H1 (cell line): Measurements from ENCODE around the gene MROH2A. TPM values are rescaled to one million over a fixed set of nuclear protein-coding genes. Genes with fewer than 3 reads are reported as not detected.

ENCODE experiments used
- MAFK ChIP-seq: IDR thresholded peaks from 2 replicates; pipeline ENCODE4 v1.6.1; 2012; ENCODE audit warnings: low read depth, mild to moderate bottlenecking, improper control_type of control experiment, low read length
- SIRT6 ChIP-seq: IDR thresholded peaks from one replicate; pipeline ENCODE4 v1.7.1; 2012; ENCODE audit warnings: low read length, inconsistent platforms
- polyA plus RNA-seq, 7 experiments: library from polyadenylated mRNA; depleted of rRNA in 3 of 7; stranded (reverse) in 5 of 7; unstranded in 2 of 7; fragments of >200 nt in 5 of 7; fragments of 200-250 nt in 2 of 7; gene quantifications; 1 replicate in 5 of 7; 2 replicates in 1 of 7; 4 replicates in 1 of 7; pipeline versions ENCODE4 v1.2.1 to v1.2.3, GENCODE V29; 2011 to 2013; ENCODE audit warnings: missing spikeins in 2 of 7, mixed read lengths in 2 of 7
- total RNA-seq: library from RNA; stranded (reverse); fragmentation: NEBNext Ultra II Directional; extraction: Animal tissue kit (Norgen Biotek cat#: 25700); gene quantifications from 2 replicates; pipeline ENCODE4 v1.2.1, GENCODE V29; 2021
- TF ChIP-seq, protein P1 (sequence below): fragments of 300-600 bp; sonication (generic); IDR thresholded peaks from 2 replicates; pipeline ENCODE4 v1.7.1; 2012; ENCODE audit warnings: low read length, moderate library complexity, mild to moderate bottlenecking, inconsistent platforms; ENCODE audit not compliant: insufficient replicate concordance

MROH2A gene
- total and polyA plus RNA-seq, 2 of the 8 experiments (the other 6 are each of a cell fraction or from before 2014, with no cell fraction given): not detected

DNA sequence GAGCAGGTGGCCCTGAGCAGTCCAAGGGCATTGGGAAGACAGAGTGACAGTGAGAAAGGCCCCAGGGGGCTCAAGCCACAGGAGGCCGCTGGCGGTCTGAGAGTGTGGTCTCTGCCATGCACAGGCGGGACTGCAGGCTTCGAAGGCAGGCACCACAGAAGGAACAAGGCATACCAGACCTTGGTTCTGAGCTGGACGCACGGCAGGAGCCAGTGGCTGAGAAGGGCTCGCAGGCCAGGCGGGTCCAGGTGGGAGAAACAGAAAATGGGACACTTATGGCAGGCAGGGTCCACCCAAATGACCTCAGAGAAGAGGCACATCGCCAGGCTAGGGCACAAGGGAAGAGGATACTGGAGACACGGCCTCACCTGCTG, 61.3 kb downstream of the MROH2A start (continued):
- TF ChIP-seq, protein P1, sequence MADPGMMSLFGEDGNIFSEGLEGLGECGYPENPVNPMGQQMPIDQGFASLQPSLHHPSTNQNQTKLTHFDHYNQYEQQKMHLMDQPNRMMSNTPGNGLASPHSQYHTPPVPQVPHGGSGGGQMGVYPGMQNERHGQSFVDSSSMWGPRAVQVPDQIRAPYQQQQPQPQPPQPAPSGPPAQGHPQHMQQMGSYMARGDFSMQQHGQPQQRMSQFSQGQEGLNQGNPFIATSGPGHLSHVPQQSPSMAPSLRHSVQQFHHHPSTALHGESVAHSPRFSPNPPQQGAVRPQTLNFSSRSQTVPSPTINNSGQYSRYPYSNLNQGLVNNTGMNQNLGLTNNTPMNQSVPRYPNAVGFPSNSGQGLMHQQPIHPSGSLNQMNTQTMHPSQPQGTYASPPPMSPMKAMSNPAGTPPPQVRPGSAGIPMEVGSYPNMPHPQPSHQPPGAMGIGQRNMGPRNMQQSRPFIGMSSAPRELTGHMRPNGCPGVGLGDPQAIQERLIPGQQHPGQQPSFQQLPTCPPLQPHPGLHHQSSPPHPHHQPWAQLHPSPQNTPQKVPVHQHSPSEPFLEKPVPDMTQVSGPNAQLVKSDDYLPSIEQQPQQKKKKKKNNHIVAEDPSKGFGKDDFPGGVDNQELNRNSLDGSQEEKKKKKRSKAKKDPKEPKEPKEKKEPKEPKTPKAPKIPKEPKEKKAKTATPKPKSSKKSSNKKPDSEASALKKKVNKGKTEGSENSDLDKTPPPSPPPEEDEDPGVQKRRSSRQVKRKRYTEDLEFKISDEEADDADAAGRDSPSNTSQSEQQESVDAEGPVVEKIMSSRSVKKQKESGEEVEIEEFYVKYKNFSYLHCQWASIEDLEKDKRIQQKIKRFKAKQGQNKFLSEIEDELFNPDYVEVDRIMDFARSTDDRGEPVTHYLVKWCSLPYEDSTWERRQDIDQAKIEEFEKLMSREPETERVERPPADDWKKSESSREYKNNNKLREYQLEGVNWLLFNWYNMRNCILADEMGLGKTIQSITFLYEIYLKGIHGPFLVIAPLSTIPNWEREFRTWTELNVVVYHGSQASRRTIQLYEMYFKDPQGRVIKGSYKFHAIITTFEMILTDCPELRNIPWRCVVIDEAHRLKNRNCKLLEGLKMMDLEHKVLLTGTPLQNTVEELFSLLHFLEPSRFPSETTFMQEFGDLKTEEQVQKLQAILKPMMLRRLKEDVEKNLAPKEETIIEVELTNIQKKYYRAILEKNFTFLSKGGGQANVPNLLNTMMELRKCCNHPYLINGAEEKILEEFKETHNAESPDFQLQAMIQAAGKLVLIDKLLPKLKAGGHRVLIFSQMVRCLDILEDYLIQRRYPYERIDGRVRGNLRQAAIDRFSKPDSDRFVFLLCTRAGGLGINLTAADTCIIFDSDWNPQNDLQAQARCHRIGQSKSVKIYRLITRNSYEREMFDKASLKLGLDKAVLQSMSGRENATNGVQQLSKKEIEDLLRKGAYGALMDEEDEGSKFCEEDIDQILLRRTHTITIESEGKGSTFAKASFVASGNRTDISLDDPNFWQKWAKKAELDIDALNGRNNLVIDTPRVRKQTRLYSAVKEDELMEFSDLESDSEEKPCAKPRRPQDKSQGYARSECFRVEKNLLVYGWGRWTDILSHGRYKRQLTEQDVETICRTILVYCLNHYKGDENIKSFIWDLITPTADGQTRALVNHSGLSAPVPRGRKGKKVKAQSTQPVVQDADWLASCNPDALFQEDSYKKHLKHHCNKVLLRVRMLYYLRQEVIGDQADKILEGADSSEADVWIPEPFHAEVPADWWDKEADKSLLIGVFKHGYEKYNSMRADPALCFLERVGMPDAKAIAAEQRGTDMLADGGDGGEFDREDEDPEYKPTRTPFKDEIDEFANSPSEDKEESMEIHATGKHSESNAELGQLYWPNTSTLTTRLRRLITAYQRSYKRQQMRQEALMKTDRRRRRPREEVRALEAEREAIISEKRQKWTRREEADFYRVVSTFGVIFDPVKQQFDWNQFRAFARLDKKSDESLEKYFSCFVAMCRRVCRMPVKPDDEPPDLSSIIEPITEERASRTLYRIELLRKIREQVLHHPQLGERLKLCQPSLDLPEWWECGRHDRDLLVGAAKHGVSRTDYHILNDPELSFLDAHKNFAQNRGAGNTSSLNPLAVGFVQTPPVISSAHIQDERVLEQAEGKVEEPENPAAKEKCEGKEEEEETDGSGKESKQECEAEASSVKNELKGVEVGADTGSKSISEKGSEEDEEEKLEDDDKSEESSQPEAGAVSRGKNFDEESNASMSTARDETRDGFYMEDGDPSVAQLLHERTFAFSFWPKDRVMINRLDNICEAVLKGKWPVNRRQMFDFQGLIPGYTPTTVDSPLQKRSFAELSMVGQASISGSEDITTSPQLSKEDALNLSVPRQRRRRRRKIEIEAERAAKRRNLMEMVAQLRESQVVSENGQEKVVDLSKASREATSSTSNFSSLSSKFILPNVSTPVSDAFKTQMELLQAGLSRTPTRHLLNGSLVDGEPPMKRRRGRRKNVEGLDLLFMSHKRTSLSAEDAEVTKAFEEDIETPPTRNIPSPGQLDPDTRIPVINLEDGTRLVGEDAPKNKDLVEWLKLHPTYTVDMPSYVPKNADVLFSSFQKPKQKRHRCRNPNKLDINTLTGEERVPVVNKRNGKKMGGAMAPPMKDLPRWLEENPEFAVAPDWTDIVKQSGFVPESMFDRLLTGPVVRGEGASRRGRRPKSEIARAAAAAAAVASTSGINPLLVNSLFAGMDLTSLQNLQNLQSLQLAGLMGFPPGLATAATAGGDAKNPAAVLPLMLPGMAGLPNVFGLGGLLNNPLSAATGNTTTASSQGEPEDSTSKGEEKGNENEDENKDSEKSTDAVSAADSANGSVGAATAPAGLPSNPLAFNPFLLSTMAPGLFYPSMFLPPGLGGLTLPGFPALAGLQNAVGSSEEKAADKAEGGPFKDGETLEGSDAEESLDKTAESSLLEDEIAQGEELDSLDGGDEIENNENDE: no peak
- TF ChIP-seq MAFK (no peak), SIRT6 (no peak)
